ENCODE data around the gene SNRK. TPM values are rescaled to one million over a fixed set of nuclear protein-coding genes. Genes with fewer than 3 reads are reported as not detected.

The SNRK gene, protein sequence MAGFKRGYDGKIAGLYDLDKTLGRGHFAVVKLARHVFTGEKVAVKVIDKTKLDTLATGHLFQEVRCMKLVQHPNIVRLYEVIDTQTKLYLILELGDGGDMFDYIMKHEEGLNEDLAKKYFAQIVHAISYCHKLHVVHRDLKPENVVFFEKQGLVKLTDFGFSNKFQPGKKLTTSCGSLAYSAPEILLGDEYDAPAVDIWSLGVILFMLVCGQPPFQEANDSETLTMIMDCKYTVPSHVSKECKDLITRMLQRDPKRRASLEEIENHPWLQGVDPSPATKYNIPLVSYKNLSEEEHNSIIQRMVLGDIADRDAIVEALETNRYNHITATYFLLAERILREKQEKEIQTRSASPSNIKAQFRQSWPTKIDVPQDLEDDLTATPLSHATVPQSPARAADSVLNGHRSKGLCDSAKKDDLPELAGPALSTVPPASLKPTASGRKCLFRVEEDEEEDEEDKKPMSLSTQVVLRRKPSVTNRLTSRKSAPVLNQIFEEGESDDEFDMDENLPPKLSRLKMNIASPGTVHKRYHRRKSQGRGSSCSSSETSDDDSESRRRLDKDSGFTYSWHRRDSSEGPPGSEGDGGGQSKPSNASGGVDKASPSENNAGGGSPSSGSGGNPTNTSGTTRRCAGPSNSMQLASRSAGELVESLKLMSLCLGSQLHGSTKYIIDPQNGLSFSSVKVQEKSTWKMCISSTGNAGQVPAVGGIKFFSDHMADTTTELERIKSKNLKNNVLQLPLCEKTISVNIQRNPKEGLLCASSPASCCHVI
- total RNA-seq (2022) (23.1 and 25.4 TPM in 2 replicates), Bru-seq, nascent RNA (percentile 91 among the genes with signal in this experiment), BruChase-seq, experiment 1, labeled RNA remaining after a 2-hour chase (percentile 88 among the genes with signal in this experiment), BruChase-seq, experiment 2, labeled RNA remaining after a 6-hour chase (percentile 71 among the genes with signal in this experiment)
- long read RNA-seq, full-length matches to known transcripts: 12 of 24 reads
- long read RNA-seq, partial matches to known transcripts: 3 of 24 reads
- long read RNA-seq, other reads (novel, unspliced or antisense): 9 of 24 reads

DNA sequence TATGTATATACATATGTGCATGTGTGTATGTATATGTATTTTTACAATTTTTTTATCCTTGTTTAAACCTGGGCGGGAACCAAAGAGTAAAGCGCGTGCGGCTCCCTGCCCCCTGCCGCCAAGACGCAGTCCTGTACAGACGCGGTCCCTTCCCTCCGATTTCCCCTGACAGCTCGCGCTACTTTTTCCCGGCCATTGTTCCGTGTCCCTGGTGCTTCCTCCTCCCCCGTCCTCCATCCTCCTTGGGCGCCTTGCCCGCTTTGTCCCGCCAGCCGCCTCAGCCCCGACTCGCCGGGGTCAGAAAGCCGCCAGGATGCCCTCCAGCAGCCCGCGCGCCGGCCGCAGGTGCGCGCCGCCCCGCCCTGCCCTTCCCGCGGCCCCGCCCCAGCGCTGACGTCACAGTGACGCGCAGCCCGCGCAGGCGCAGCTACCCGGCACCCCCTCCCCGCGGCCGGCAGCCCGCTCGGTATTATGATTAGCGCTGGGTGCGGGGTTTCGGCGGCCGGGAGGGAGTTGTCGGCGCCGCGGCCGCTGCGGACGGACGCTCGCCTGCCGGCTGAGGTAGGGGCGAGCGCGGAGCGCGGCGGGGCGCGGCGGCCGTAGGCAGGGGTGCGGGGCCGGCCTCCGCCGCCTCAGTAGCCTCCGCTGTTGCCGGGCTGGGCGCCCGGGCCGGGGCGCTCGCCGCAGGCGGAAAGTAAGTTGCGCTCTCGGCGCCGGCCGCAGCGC lies at the start of gene SNRK:
SNRK (plus strand) TSS at position 426 of the 726 bp plus-strand sequence. CDS start 16,664 bp downstream, outside the sequence.
- no peaks in the 10 kb centered on the region for H3K9me3 ChIP-seq
- no peaks in the 10 kb centered on the region for H3K27me3 ChIP-seq (replicated peaks; ENCODE audit: control insufficient read depth, insufficient read depth, low read length)
- POLR2A ChIA-PET: interaction anchor here (0.6 kb wide), 1 partner anchor 101 kb away, joined by 3 read pairs; no protein-coding TSS in a partner anchor
- H3K36me3 ChIP-seq (ENCODE audit: control insufficient read depth, insufficient read depth, low read length): no peaks in the 10 kb centered on the region
- peaks cover 38% of the 10 kb centered on the region for H3K4me1 ChIP-seq
- TF ChIP-seq CTCF (IDR thresholded peaks at IDR 0.05; ENCODE audit: insufficient read depth in 1 of 2, low read depth in 1 of 2, low read length in 1 of 2, severe bottlenecking in 1 of 2, unreplicated experiment in 1 of 2): peak in 1 of 2 experiments; percentile 30
- H3K27me3 Mint-ChIP-seq (ENCODE audit: insufficient read depth, unreplicated experiment): no peaks in the 10 kb centered on the region
- H3K4me3 ChIP-seq (ENCODE audit: low read depth, low read length): peak within 1 kb of the TSS; percentile 84
- H3K36me3 Mint-ChIP-seq (ENCODE audit: insufficient read depth, unreplicated experiment): peaks cover 14% of the 10 kb centered on the region
- peak; percentile 84 to 95 for DNase-seq
- H3K27ac Mint-ChIP-seq (ENCODE audit: unreplicated experiment): peak within 1 kb of the TSS; percentile 71
- TSS peak; percentile 57 for BruUV-seq (replicated peaks)
- H3K9me3 Mint-ChIP-seq (ENCODE audit: unreplicated experiment): no peaks in the 10 kb centered on the region
- intact Hi-C loops (cut with micrococcal nuclease; ENCODE audit: unreplicated experiment): no loop called here
- peaks cover 27% of the 10 kb centered on the region for H3K4me1 Mint-ChIP-seq (ENCODE audit: low read depth, unreplicated experiment)
- CTCF ChIA-PET: interaction anchor here (0.7 kb wide), 1 partner anchor 63 kb away, joined by 5 read pairs; no protein-coding TSS in a partner anchor
- H3K4me3 Mint-ChIP-seq (ENCODE audit: unreplicated experiment): peak within 1 kb of the TSS; percentile 81

GRCh38 chr3:43238801-43239200 lies 47.5 kb upstream of the SNRK start:
- Mint-ChIP-seq H3K27me3 (ENCODE audit: insufficient read depth, unreplicated experiment) (no peaks in the 10 kb centered on the region), H3K36me3 (ENCODE audit: insufficient read depth, unreplicated experiment) (no peaks in the 10 kb centered on the region), H3K4me1 (ENCODE audit: low read depth, unreplicated experiment) (no peaks in the 10 kb centered on the region), H3K4me3 (ENCODE audit: unreplicated experiment) (no peak overlapping the region), H3K27ac (ENCODE audit: unreplicated experiment) (no peak overlapping the region), H3K9me3 (ENCODE audit: unreplicated experiment) (no peaks in the 10 kb centered on the region)
- Histone ChIP-seq H3K36me3 (ENCODE audit: control insufficient read depth, insufficient read depth, low read length) (no peaks in the 10 kb centered on the region), H3K27me3 (replicated peaks; ENCODE audit: control insufficient read depth, insufficient read depth, low read length) (no peaks in the 10 kb centered on the region), H3K4me3 (ENCODE audit: low read depth, low read length) (no peak overlapping the region), H3K4me1 (no peaks in the 10 kb centered on the region), H3K9me3 (no peaks in the 10 kb centered on the region)
- no peak for TF ChIP-seq CTCF (IDR thresholded peaks at IDR 0.05; ENCODE audit: insufficient read depth in 1 of 2, low read depth in 1 of 2, low read length in 1 of 2, severe bottlenecking in 1 of 2, unreplicated experiment in 1 of 2)
- no TSS peak for BruUV-seq (replicated peaks)
- ChIA-PET POLR2A (no interaction called here), CTCF (no interaction called here)
- DNase-seq: no peak
- intact Hi-C loops (cut with micrococcal nuclease; ENCODE audit: unreplicated experiment): no loop called here

Data from Caco-2 (cell line).